Endothelial cell of umbilical vein (primary cell): ENCODE measurements around the gene RPS6KA1. TPM values are rescaled to one million over a fixed set of nuclear protein-coding genes. Genes with fewer than 3 reads are reported as not detected.

Source experiments
- BruUV-seq: library from RNA; stranded (reverse); fragments of 400-500 nt; replicated peaks from 2 replicates; lab custom pipeline; 2021; lab: Mats Ljungman, UMichigan
- CTCF ChIA-PET: fragments of 300-600, 350-600 bp; sonication (Branson Sonifier 250); formaldehyde crosslinking; loops from one replicate; lab custom pipeline; 2021; ENCODE audit warnings: antibody characterized with exemption, inconsistent platforms; lab: Charles Lee
- POLR2A ChIA-PET: fragments of 300-600, 350-600 bp; sonication (Branson Sonifier 250); formaldehyde crosslinking; loops from one replicate; lab custom pipeline; 2021; ENCODE audit warnings: antibody characterized with exemption, inconsistent platforms; lab: Charles Lee
- DNase-seq: peaks from one replicate; pipeline ENCODE4 v3.0.0-alpha.2; 2011; ENCODE audit warnings: low read depth, low spot score
- FAIRE-seq: peaks from 2 replicates; lab custom pipeline; 2011; peaks lifted over from hg19 to GRCh38; lab: Jason Lieb, UNC
- H2AFZ ChIP-seq: 2 replicates; pipeline ENCODE4 v1.6.0; 2012; ENCODE audit warnings: low read depth, low read length, control low read depth, inconsistent platforms
- H3K27ac ChIP-seq: 2 replicates; pipeline ENCODE4 v1.5.1; 2011; ENCODE audit warnings: low read depth, mild to moderate bottlenecking, control low read depth, low read length, moderate library complexity; ENCODE audit not compliant: insufficient read depth
- H3K27me3 ChIP-seq, 2 experiments: 2 replicates each; pipeline versions ENCODE4 v1.6.0 to v1.6.1; 2011; ENCODE audit warnings: low read length in 2 of 2, mixed read lengths in 1 of 2; ENCODE audit not compliant: control insufficient read depth in 2 of 2, insufficient read depth in 2 of 2
- H3K36me3 ChIP-seq, 2 experiments: 2 replicates in 1 of 2; 3 replicates in 1 of 2; pipeline ENCODE4 v1.5.1; 2011; ENCODE audit warnings: low read length in 2 of 2, mild to moderate bottlenecking in 1 of 2, moderate library complexity in 1 of 2; ENCODE audit not compliant: control insufficient read depth in 2 of 2, insufficient read depth in 2 of 2; ENCODE audit errors: extremely low read depth in 1 of 2
- H3K4me1 ChIP-seq: 3 replicates; pipeline ENCODE4 v1.5.1; 2011; ENCODE audit warnings: mild to moderate bottlenecking, low read length; ENCODE audit not compliant: control insufficient read depth, insufficient read depth; ENCODE audit errors: extremely low read depth
- H3K4me2 ChIP-seq: 2 replicates; pipeline ENCODE4 v1.6.1; 2011; ENCODE audit warnings: low read length, control low read depth, mixed read lengths; ENCODE audit not compliant: insufficient read depth
- H3K4me3 ChIP-seq, 3 experiments: fragments of 200-600 bp in 1 of 3; sonication (generic), shearing (Covaris generic) in 1 of 3; replicated peaks in 1 of 3; 2 replicates each; pipeline ENCODE4 v1.5.1; 2011 to 2016; ENCODE audit warnings: control low read depth in 3 of 3, low read length in 3 of 3, mild to moderate bottlenecking in 2 of 3, inconsistent platforms in 1 of 3, low read depth in 1 of 3, moderate library complexity in 1 of 3; ENCODE audit not compliant: insufficient read depth in 1 of 3
- H3K79me2 ChIP-seq: 2 replicates; pipeline ENCODE4 v1.6.0; 2012; ENCODE audit warnings: low read length, inconsistent platforms; ENCODE audit not compliant: control insufficient read depth, insufficient read depth
- H3K9ac ChIP-seq: replicated peaks from 2 replicates; pipeline ENCODE3; 2011; ENCODE audit warnings: low read length, control low read depth; ENCODE audit not compliant: insufficient read depth; ENCODE audit errors: extremely low read depth
- H3K9me1 ChIP-seq: replicated peaks from 3 replicates; pipeline ENCODE4 v1.6.0; 2011; ENCODE audit warnings: mild to moderate bottlenecking, low read length; ENCODE audit not compliant: control insufficient read depth, insufficient read depth; ENCODE audit errors: extremely low read depth
- H3K9me3 ChIP-seq: replicated peaks from 2 replicates; pipeline ENCODE4 v1.5.1; 2012; ENCODE audit warnings: low read length, inconsistent platforms; ENCODE audit not compliant: control insufficient read depth, insufficient read depth
- H4K20me1 ChIP-seq: replicated peaks from 2 replicates; pipeline ENCODE3; 2011; ENCODE audit warnings: mild to moderate bottlenecking, low read length; ENCODE audit not compliant: control insufficient read depth, insufficient read depth; ENCODE audit errors: extremely low read depth
- EZH2 ChIP-seq: IDR thresholded peaks from 2 replicates; pipeline ENCODE4 v1.6.1; 2012; ENCODE audit warnings: borderline replicate concordance, low read depth, mild to moderate bottlenecking, moderate library complexity, low read length, inconsistent platforms; ENCODE audit not compliant: severe bottlenecking
- FOS ChIP-seq: IDR thresholded peaks from 2 replicates; pipeline ENCODE4 v1.6.1; 2011; ENCODE audit warnings: mild to moderate bottlenecking, low read length, moderate library complexity, borderline replicate concordance; ENCODE audit not compliant: insufficient read depth
- GATA2 ChIP-seq: IDR thresholded peaks from 2 replicates; pipeline ENCODE4 v1.7.0; 2011; ENCODE audit warnings: low read depth, mild to moderate bottlenecking, moderate library complexity, mixed read lengths, low read length; ENCODE audit not compliant: insufficient read length, insufficient read depth
- JUN ChIP-seq: IDR thresholded peaks from 2 replicates; pipeline ENCODE4 v1.6.1; 2011; ENCODE audit warnings: borderline replicate concordance, low read depth; ENCODE audit not compliant: insufficient read length, insufficient read depth
- MYC ChIP-seq: IDR thresholded peaks from one replicate; pipeline ENCODE4 v1.6.1; 2011; ENCODE audit warnings: mild to moderate bottlenecking, low read depth, low read length
- POLR2A ChIP-seq: IDR thresholded peaks from 2 replicates; pipeline ENCODE4 v1.6.1; 2012; ENCODE audit warnings: low read depth, mild to moderate bottlenecking, control low read depth, low read length
- POLR2AphosphoS5 ChIP-seq: IDR thresholded peaks from 2 replicates; pipeline ENCODE4 v1.6.1; 2012; ENCODE audit warnings: low read depth, mild to moderate bottlenecking, control low read depth, low read length, moderate library complexity; ENCODE audit not compliant: insufficient read depth
- dilution Hi-C: fragments of 300-500 bp; cut with MboI; formaldehyde crosslinking; loops from one replicate; pipeline ENCODE4 v1.15.0; 2019; ENCODE audit warnings: low sequenced_read_pairs; ENCODE audit not compliant: extremely low pct_ligation_motif_present
- intact Hi-C: fragments of 100-400 bp; cut with micrococcal nuclease; formaldehyde crosslinking; loops from one replicate; pipeline ENCODE4 v1.10.0; 2022
- polyA plus RNA-seq, 4 experiments: library from polyadenylated mRNA; depleted of rRNA in 3 of 4; stranded (reverse) in 3 of 4; unstranded in 1 of 4; fragments of >200 nt; gene quantifications; 2 replicates each; pipeline versions ENCODE4 v1.2.1 to v1.2.3, GENCODE V29; 2011 to 2012; ENCODE audit warnings: missing spikeins in 1 of 4
- total RNA-seq: library from RNA; stranded (reverse); gene quantifications from 2 replicates; pipeline ENCODE4 v1.2.3, GENCODE V29; 2021
- TF ChIP-seq, protein P1 (sequence below): IDR thresholded peaks from 2 replicates; pipeline ENCODE4 v1.6.1; 2011; ENCODE audit not compliant: insufficient read depth, insufficient read length
- TF ChIP-seq, protein P2 (sequence below), 2 donors: IDR thresholded peaks; 1 replicate in 1 of 2; 2 replicates in 1 of 2; pipeline ENCODE4 v1.5.1; 2011; ENCODE audit warnings: low read length in 2 of 2, mild to moderate bottlenecking in 2 of 2, moderate library complexity in 2 of 2, control low read depth in 1 of 2, inconsistent platforms in 1 of 2, low read depth in 1 of 2; ENCODE audit not compliant: insufficient read depth in 1 of 2; ENCODE audit errors: extremely low read depth in 1 of 2

Gene RPS6KA1
- total and polyA plus RNA-seq, 2 donors (not counting 3 experiments of a cell fraction or from before 2014, with no cell fraction given): 6.7 to 15.5 TPM

GRCh38 chr1:26614655-26615411 is 85.3 kb downstream of the RPS6KA1 start:
- H3K36me3 ChIP-seq: no peaks in the 10 kb centered on the region
- no peak overlapping the region for H3K27ac ChIP-seq
- H3K9me3 ChIP-seq: no peaks in the 10 kb centered on the region
- no TSS peak for BruUV-seq
- H4K20me1 ChIP-seq: no peaks in the 10 kb centered on the region
- H3K4me2 ChIP-seq: no peak overlapping the region
- dilution Hi-C loops: no loop called here
- TF ChIP-seq POLR2AphosphoS5 (no peak), FOS (no peak), JUN (peak; percentile 5)
- TF ChIP-seq, protein P1, sequence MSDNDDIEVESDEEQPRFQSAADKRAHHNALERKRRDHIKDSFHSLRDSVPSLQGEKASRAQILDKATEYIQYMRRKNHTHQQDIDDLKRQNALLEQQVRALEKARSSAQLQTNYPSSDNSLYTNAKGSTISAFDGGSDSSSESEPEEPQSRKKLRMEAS: no peak
- H3K9ac ChIP-seq: no peak overlapping the region
- ChIA-PET POLR2A (no interaction called here), CTCF (interaction anchor here (0.7 to 1.9 kb wide), 7 partner anchors 13 to 245 kb away, joined by 3 to 10 read pairs (median 4); no protein-coding TSS in a partner anchor)
- peaks cover 7% of the 10 kb centered on the region for H3K4me1 ChIP-seq
- intact Hi-C loops: no loop called here
- FAIRE-seq: no peak
- H3K9me1 ChIP-seq: no peaks in the 10 kb centered on the region
- H3K79me2 ChIP-seq: no peaks in the 10 kb centered on the region
- H3K4me3 ChIP-seq: no peak overlapping the region
- H2AFZ ChIP-seq: no peak overlapping the region
- H3K27me3 ChIP-seq: peaks cover 10 to 17% of the 10 kb centered on the region in 2 experiments
- no peak for DNase-seq

GRCh38 chr1:26616881-26617280 is 87.3 kb downstream of the RPS6KA1 start:
- H3K27me3 ChIP-seq: peaks cover 0 to 8% of the 10 kb centered on the region in 2 experiments
- H3K9me1 ChIP-seq: no peaks in the 10 kb centered on the region
- no peak for TF ChIP-seq POLR2AphosphoS5
- TF ChIP-seq POLR2A: no peak
- TF ChIP-seq EZH2: no peak
- TF ChIP-seq GATA2: no peak
- no peak for TF ChIP-seq FOS
- no peak for TF ChIP-seq MYC
- TF ChIP-seq, protein P1: no peak
- no peak for TF ChIP-seq JUN
- TF ChIP-seq, protein P2, sequence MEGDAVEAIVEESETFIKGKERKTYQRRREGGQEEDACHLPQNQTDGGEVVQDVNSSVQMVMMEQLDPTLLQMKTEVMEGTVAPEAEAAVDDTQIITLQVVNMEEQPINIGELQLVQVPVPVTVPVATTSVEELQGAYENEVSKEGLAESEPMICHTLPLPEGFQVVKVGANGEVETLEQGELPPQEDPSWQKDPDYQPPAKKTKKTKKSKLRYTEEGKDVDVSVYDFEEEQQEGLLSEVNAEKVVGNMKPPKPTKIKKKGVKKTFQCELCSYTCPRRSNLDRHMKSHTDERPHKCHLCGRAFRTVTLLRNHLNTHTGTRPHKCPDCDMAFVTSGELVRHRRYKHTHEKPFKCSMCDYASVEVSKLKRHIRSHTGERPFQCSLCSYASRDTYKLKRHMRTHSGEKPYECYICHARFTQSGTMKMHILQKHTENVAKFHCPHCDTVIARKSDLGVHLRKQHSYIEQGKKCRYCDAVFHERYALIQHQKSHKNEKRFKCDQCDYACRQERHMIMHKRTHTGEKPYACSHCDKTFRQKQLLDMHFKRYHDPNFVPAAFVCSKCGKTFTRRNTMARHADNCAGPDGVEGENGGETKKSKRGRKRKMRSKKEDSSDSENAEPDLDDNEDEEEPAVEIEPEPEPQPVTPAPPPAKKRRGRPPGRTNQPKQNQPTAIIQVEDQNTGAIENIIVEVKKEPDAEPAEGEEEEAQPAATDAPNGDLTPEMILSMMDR (IDR thresholded peaks at IDR 0.05; ENCODE audit: extremely low read depth in 1 of 2, insufficient read depth in 1 of 2, low read depth in 1 of 2, low read length in 2 of 2): no peak
- ChIA-PET CTCF (interaction anchor here (2.5 kb wide), 1 partner anchor 14 kb away, joined by 12 read pairs; no protein-coding TSS in a partner anchor), POLR2A (no interaction called here)
- H3K9ac ChIP-seq: no peak overlapping the region
- no peak overlapping the region for H3K4me3 ChIP-seq
- DNase-seq (no peak), FAIRE-seq (no peak)
- intact Hi-C loops: no loop called here
- no peaks in the 10 kb centered on the region for H3K79me2 ChIP-seq
- no peaks in the 10 kb centered on the region for H3K9me3 ChIP-seq
- BruUV-seq: no TSS peak
- no peak overlapping the region for H2AFZ ChIP-seq
- no peak overlapping the region for H3K27ac ChIP-seq
- H3K4me1 ChIP-seq: peaks cover 15% of the 10 kb centered on the region
- dilution Hi-C loops: no loop called here
- H4K20me1 ChIP-seq: no peaks in the 10 kb centered on the region
- H3K4me2 ChIP-seq: no peak overlapping the region
- H3K36me3 ChIP-seq: no peaks in the 10 kb centered on the region
